ENCODE results near the gene MYOF.

DNA sequence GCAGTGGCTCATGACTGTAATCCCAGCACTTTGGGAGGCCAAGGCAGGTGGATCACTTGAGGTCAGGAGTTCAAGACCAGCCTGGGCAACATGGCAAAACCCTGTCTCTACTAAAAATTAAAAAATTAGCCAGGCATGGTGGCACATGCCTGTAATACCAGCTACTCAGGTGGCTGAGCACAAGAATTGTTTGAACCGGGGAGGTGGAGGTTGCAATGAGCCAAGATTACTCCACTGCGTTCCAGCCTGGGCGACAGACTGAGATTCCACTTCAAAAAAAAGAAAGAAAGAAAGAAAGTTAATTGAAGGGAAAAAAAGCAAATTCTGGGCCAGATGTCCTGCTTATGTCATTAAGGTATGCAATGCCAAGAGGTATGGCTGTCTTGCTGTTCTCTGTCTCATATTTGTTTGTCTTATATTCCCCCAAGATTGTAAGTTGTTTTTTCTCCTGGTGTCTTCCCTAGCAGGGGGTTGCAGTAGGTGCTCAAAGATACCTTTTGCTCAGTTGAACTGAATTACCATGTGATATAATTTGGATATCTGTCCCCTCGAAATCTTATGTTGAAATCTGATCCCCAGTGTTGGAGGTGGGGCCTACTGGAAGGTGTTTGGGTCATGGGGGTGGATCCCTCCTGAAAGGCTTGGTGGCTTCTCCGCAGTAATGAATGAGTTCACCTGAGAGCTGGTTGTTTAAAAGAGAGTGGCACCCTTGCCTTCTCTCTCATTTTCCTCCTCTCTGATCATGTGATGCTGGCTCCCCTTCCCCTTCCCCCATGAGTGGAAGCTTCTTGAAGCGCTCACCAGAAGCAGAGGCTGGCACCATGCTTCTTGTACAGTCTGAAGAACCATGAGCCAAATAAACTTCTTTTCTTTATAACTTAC is 60.9 kb downstream of the MYOF start:
- TF ChIP-seq, protein P1, sequence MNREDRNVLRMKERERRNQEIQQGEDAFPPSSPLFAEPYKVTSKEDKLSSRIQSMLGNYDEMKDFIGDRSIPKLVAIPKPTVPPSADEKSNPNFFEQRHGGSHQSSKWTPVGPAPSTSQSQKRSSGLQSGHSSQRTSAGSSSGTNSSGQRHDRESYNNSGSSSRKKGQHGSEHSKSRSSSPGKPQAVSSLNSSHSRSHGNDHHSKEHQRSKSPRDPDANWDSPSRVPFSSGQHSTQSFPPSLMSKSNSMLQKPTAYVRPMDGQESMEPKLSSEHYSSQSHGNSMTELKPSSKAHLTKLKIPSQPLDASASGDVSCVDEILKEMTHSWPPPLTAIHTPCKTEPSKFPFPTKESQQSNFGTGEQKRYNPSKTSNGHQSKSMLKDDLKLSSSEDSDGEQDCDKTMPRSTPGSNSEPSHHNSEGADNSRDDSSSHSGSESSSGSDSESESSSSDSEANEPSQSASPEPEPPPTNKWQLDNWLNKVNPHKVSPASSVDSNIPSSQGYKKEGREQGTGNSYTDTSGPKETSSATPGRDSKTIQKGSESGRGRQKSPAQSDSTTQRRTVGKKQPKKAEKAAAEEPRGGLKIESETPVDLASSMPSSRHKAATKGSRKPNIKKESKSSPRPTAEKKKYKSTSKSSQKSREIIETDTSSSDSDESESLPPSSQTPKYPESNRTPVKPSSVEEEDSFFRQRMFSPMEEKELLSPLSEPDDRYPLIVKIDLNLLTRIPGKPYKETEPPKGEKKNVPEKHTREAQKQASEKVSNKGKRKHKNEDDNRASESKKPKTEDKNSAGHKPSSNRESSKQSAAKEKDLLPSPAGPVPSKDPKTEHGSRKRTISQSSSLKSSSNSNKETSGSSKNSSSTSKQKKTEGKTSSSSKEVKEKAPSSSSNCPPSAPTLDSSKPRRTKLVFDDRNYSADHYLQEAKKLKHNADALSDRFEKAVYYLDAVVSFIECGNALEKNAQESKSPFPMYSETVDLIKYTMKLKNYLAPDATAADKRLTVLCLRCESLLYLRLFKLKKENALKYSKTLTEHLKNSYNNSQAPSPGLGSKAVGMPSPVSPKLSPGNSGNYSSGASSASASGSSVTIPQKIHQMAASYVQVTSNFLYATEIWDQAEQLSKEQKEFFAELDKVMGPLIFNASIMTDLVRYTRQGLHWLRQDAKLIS (CRISPR knock-in tag; IDR thresholded peaks at IDR 0.05), result no peak
- TF ChIP-seq ZNF174 (CRISPR knock-in tag; IDR thresholded peaks at IDR 0.05), result no peak
- no peak for TF ChIP-seq MAFK (IDR thresholded peaks at IDR 0.05; ENCODE audit: low read length)

All from K562 (cell line).